Esophagus muscularis mucosa (tissue), 4 donors: ENCODE results near the gene SYCN. TPM values are rescaled to one million over a fixed set of nuclear protein-coding genes. Genes with fewer than 3 reads are reported as not detected.

Experiments used
- DNase-seq: peaks from one replicate; pipeline ENCODE4 v3.0.0-alpha.2; 2017; ENCODE audit errors: extremely low spot score
- H3K27ac ChIP-seq, 4 donors: fragments of 200-600 bp; sonication (generic); replicated peaks in 1 of 4; 1 replicate in 3 of 4; 2 replicates in 1 of 4; pipeline ENCODE4 v1.5.1; 2016 to 2019; ENCODE audit warnings: mild to moderate bottlenecking in 1 of 4
- H3K27me3 ChIP-seq, 4 donors: fragments of 200-600 bp; sonication (generic); one replicate each; pipeline versions ENCODE4 v1.5.1 to v1.6.0; 2016 to 2019
- H3K36me3 ChIP-seq, 4 donors: fragments of 200-600 bp; sonication (generic); one replicate each; pipeline ENCODE4 v1.5.1; 2016 to 2019
- H3K4me1 ChIP-seq, 4 donors: fragments of 200-600 bp; sonication (generic); one replicate each; pipeline ENCODE4 v1.5.1; 2016 to 2019
- H3K4me3 ChIP-seq, 4 donors: fragments of 200-600 bp; sonication (generic); 1 replicate in 2 of 4; 2 replicates in 2 of 4; pipeline ENCODE4 v1.5.1; 2016 to 2019; ENCODE audit warnings: mild to moderate bottlenecking in 4 of 4, moderate library complexity in 1 of 4
- H3K9me3 ChIP-seq, 4 donors: fragments of 200-600 bp; sonication (generic); 1 replicate in 3 of 4; 2 replicates in 1 of 4; pipeline ENCODE4 v1.5.1; 2016 to 2019
- EP300 ChIP-seq: sonication (generic); formaldehyde crosslinking; IDR thresholded peaks from one replicate; pipeline ENCODE4 v1.6.1; 2017; ENCODE audit warnings: antibody characterized with exemption
- POLR2A ChIP-seq: fragments of 450-650 bp; IDR thresholded peaks from one replicate; pipeline ENCODE4 v1.6.1; 2017; ENCODE audit warnings: antibody characterized with exemption, moderate library complexity, mild to moderate bottlenecking, low read depth
- POLR2AphosphoS5 ChIP-seq, 2 donors: sonication (generic); formaldehyde crosslinking; IDR thresholded peaks; one replicate each; pipeline ENCODE4 v1.6.1; 2017; ENCODE audit warnings: antibody characterized with exemption in 2 of 2
- WGBS: methylation state at CpG from one replicate; pipeline ENCODE4 v1.1.5; 2018; 5-methylcytosine and 5-hydroxymethylcytosine counted together
- intact Hi-C: fragments of 100-400 bp; cut with DNase I; formaldehyde crosslinking; loops from one replicate; pipeline ENCODE4 v1.15.1; 2023
- total RNA-seq, 4 donors: library from RNA; depleted of rRNA; stranded (reverse); fragments of >200 nt; gene quantifications; one replicate each; pipeline versions ENCODE4 v1.1.0 to v1.2.1, GENCODE V29; 2016
- TF ChIP-seq, protein P1 (sequence below), 3 experiments: fragments of 200-600 bp in 2 of 3; fragments of 450-650 bp in 1 of 3; sonication (generic) in 2 of 3; IDR thresholded peaks; one replicate each; pipeline ENCODE4 v1.5.1; 2017 to 2019; ENCODE audit warnings: antibody characterized with exemption in 3 of 3, mild to moderate bottlenecking in 2 of 3, moderate library complexity in 1 of 3

The SYCN gene
- total RNA-seq, 4 donors from 2014 or later: not detected

DNA sequence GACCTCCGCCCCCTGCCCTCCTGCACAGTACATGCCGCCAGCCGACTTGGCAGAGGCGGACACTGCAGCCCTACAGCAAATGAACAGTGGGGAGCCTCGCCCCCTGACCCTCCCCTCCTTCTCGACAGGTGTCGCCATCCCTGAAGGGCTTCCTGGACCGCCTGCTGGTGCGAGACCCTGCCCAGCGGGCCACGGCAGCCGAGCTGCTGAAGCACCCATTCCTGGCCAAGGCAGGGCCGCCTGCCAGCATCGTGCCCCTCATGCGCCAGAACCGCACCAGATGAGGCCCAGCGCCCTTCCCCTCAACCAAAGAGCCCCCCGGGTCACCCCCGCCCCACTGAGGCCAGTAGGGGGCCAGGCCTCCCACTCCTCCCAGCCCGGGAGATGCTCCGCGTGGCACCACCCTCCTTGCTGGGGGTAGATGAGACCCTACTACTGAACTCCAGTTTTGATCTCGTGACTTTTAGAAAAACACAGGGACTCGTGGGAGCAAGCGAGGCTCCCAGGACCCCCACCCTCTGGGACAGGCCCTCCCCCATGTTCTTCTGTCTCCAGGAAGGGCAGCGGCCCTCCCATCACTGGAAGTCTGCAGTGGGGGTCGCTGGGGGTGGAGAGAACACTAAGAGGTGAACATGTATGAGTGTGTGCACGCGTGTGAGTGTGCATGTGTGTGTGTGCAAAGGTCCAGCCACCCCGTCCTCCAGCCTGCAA lies 25.6 kb downstream of the SYCN start:
- Histone ChIP-seq H3K27me3 (no peaks in the 10 kb centered on the region), H3K36me3 (peaks cover 23 to 71% (median 61%) of the 10 kb centered on the region in 4 donors), H3K4me3 (no peak overlapping the region), H3K4me1 (no peaks in the 10 kb centered on the region), H3K9me3 (no peaks in the 10 kb centered on the region), H3K27ac (no peak overlapping the region)
- intact Hi-C loops: no loop called here
- TF ChIP-seq POLR2AphosphoS5 (IDR thresholded peaks at IDR 0.05): no peak
- no peak for TF ChIP-seq EP300
- no peak for TF ChIP-seq POLR2A
- no peak for DNase-seq
- 87% methylated on average over 22 of the region's 30 CpGs for WGBS

DNA sequence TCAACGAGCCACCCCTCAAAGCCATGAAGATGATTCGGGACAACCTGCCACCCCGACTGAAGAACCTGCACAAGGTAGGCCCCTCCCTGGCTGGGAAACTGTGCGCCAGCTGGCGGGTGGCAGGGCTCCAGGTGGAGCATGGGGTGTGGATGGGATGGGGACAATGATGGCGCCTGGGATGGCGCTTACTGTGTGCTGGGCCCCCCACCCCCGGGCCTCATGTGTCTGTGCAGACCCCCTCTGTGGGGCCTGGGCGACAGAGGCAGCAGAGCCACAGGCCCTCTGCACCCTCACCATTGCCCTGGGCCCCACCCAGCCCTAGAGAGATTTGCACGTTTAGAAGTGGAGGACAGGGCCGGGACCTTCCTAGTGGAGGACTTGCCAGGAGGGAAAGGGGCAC lies 26.3 kb downstream of the SYCN start:
- Histone ChIP-seq H3K4me3 (no peak overlapping the region), H3K9me3 (no peaks in the 10 kb centered on the region), H3K4me1 (no peaks in the 10 kb centered on the region), H3K36me3 (peaks cover 23 to 78% (median 67%) of the 10 kb centered on the region in 4 donors), H3K27me3 (no peaks in the 10 kb centered on the region), H3K27ac (no peak overlapping the region)
- intact Hi-C loops: no loop called here
- DNase-seq: no peak
- WGBS: 88% methylated on average over 9 of the region's 11 CpGs
- TF ChIP-seq POLR2AphosphoS5 (IDR thresholded peaks at IDR 0.05) (no peak), POLR2A (no peak), EP300 (no peak)
- TF ChIP-seq, protein P1, sequence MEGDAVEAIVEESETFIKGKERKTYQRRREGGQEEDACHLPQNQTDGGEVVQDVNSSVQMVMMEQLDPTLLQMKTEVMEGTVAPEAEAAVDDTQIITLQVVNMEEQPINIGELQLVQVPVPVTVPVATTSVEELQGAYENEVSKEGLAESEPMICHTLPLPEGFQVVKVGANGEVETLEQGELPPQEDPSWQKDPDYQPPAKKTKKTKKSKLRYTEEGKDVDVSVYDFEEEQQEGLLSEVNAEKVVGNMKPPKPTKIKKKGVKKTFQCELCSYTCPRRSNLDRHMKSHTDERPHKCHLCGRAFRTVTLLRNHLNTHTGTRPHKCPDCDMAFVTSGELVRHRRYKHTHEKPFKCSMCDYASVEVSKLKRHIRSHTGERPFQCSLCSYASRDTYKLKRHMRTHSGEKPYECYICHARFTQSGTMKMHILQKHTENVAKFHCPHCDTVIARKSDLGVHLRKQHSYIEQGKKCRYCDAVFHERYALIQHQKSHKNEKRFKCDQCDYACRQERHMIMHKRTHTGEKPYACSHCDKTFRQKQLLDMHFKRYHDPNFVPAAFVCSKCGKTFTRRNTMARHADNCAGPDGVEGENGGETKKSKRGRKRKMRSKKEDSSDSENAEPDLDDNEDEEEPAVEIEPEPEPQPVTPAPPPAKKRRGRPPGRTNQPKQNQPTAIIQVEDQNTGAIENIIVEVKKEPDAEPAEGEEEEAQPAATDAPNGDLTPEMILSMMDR (IDR thresholded peaks at IDR 0.05): no peak

DNA sequence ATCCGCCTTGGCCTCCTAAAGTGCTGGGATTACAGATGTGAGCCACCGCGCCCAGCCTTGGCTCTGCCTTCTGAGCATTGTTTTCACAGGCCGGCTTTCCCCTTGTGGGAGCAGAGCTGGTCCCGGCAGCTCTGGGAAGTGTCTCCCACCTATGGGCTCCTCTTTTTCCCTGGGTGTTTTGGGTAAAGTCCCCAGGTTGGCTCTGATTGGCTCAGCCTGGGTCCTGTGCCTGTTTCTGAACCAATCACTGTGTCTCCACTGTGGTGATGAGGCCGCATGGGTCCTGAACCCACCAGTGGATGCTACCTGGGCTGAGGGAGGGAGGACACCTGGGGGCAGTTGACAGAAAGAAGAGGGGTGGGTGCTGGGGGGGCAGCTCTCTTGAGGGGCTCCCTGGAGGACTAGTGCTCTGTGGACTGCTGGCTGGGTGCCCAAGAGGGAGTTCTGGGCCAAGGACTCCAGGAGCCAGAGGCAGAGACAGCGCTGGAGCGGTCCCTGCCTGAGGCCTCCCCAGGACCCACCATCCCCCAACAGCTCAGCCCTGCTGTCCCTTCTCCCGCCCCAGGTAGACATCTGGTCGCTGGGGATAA lies 26.9 kb downstream of the SYCN start:
- TF ChIP-seq POLR2AphosphoS5 (IDR thresholded peaks at IDR 0.05) (no peak), POLR2A (no peak), EP300 (no peak)
- TF ChIP-seq, protein P1 (IDR thresholded peaks at IDR 0.05): no peak
- no peak overlapping the region for H3K4me3 ChIP-seq
- H3K4me1 ChIP-seq: no peaks in the 10 kb centered on the region
- DNase-seq: no peak
- intact Hi-C loops: no loop called here
- H3K9me3 ChIP-seq: no peaks in the 10 kb centered on the region
- H3K27me3 ChIP-seq: no peaks in the 10 kb centered on the region
- H3K27ac ChIP-seq: no peak overlapping the region
- H3K36me3 ChIP-seq: peaks cover 23 to 83% (median 72%) of the 10 kb centered on the region in 4 donors
- 82% methylated on average over 10 of the region's 10 CpGs for WGBS

DNA sequence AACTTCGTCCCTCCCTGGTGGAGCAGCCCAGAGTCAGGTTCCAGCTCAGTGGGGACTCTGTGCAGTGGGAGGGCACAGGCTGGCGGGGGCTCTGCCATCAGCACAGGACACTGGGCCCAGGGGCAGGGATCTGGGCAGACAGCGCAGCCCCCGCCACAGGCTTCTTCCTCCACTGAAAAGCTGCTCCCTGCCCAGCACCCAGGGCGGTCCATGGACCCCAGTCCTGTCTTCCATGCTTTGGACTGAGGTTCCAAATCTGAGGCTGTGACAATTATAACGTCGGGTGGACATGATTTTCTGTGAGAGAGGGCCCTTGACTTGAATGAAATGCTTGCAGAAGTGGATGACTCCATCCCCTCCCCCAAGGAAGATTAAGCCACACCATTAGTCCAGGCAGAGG lies 28.5 kb downstream of the SYCN start:
- intact Hi-C loops: no loop called here
- DNase-seq: no peak
- TF ChIP-seq POLR2A (no peak), EP300 (no peak), POLR2AphosphoS5 (IDR thresholded peaks at IDR 0.05) (no peak)

DNA sequence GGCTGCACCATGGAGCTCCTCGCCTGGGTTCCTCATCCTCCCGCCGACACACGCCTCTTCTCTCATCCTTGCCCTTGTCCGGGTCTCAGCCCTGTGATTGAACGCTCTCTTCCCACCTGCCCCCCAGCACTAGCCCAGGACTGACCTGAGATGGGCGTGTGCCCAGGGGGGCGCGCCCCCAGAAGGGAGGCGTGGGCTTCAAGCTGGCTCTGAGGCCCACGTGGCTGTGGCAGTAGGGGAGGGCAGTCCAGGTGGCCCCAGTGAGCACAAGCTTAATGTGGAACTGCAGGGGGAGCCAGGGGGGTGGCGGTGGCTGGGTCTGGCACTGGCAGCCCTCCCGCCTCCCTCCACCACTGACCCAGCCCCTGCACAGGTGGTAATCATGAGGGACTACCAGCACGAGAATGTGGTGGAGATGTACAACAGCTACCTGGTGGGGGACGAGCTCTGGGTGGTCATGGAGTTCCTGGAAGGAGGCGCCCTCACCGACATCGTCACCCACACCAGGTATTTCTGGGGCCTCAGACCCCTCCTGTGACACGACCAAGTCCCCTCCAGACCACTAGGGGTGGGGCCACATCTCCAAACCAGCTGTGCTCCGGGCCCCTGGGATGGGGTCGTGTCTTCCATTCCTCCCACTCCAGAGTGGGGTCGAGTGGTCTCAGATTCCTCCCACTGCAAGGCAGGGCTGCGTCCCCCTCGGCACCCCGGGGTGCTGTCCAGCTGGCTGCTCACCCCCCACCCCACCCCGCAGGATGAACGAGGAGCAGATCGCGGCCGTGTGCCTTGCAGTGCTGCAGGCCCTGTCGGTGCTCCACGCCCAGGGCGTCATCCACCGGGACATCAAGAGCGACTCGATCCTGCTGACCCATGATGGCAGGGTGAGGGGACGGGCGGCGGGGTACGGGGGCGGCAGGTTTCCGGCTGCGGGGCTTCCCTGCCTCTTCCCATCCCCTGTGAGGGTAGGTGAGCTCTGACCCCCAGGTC lies 29.2 kb downstream of the SYCN start:
- no peak for DNase-seq
- H3K27me3 ChIP-seq: no peaks in the 10 kb centered on the region
- peaks cover 23 to 100% (median 88%) of the 10 kb centered on the region in 4 donors for H3K36me3 ChIP-seq
- peaks cover 0 to 3% (median under 1%) of the 10 kb centered on the region in 4 donors for H3K4me1 ChIP-seq
- 87% methylated on average over 14 of the region's 43 CpGs for WGBS
- no peak overlapping the region for H3K27ac ChIP-seq
- no peaks in the 10 kb centered on the region for H3K9me3 ChIP-seq
- intact Hi-C loops: no loop called here
- no peak overlapping the region for H3K4me3 ChIP-seq
- no peak for TF ChIP-seq POLR2A
- no peak for TF ChIP-seq EP300
- TF ChIP-seq, protein P1 (IDR thresholded peaks at IDR 0.05): no peak
- no peak for TF ChIP-seq POLR2AphosphoS5 (IDR thresholded peaks at IDR 0.05)

More for the DNA sequence above, 28.5 kb downstream of the SYCN start:
- no peak overlapping the region for H3K4me3 ChIP-seq
- peaks cover 23 to 99% (median 84%) of the 10 kb centered on the region in 4 donors for H3K36me3 ChIP-seq
- H3K4me1 ChIP-seq: no peaks in the 10 kb centered on the region
- H3K9me3 ChIP-seq: no peaks in the 10 kb centered on the region
- WGBS: 83% methylated on average over 6 of the region's 7 CpGs
- no peaks in the 10 kb centered on the region for H3K27me3 ChIP-seq
- H3K27ac ChIP-seq: no peak overlapping the region
